Left lung (tissue), 10 donors: ENCODE measurements around the gene RAB33A. TPM values are rescaled to one million over a fixed set of nuclear protein-coding genes. Genes with fewer than 3 reads are reported as not detected.
"Not testable (repeated sequence)": the region's sequence is repeated elsewhere in the genome, so short reads cannot be mapped to it uniquely, and the experiment has no call there.

Source experiments
- ATAC-seq: fragments of 200-7000 bp; cut with Tn5 transposase; one replicate; pipeline ENCODE4 v1.9.1; 2020; ENCODE audit warnings: moderate library complexity
- DNase-seq, 4 donors: peaks; one replicate each; pipeline ENCODE4 v3.0.0-alpha.2; 2013 to 2020
- H3K27ac ChIP-seq, 2 donors: fragments of 200-600 bp; sonication (generic) in 1 of 2; one replicate each; pipeline versions ENCODE4 v1.5.0 to v1.8.0; 2020 to 2021
- H3K27me3 ChIP-seq, 2 donors: fragments of 200-600 bp; sonication (generic) in 1 of 2; one replicate each; pipeline versions ENCODE4 v1.5.0 to v1.8.0; 2020 to 2021
- H3K36me3 ChIP-seq, 2 donors: fragments of 200-600 bp; sonication (generic) in 1 of 2; one replicate each; pipeline versions ENCODE4 v1.5.0 to v1.8.0; 2020 to 2021
- H3K4me1 ChIP-seq, 2 donors: fragments of 200-600 bp; one replicate each; pipeline ENCODE4 v1.8.0; 2021
- H3K4me3 ChIP-seq, 2 donors: fragments of 200-600 bp; sonication (generic) in 1 of 2; one replicate each; pipeline versions ENCODE4 v1.5.0 to v1.8.0; 2020 to 2021; ENCODE audit warnings: mild to moderate bottlenecking in 1 of 2
- H3K9me3 ChIP-seq, 2 donors: fragments of 200-600 bp; sonication (generic) in 1 of 2; one replicate each; pipeline versions ENCODE4 v1.5.0 to v1.8.0; 2020 to 2021
- intact Hi-C, 2 donors: fragments of 100-400 bp; cut with DNase I; formaldehyde crosslinking; loops; one replicate each; pipeline versions ENCODE4 v1.11.2 to v1.14.2; 2022
- polyA plus RNA-seq, 6 donors: library from polyadenylated mRNA; unstranded; fragments of 120-200 nt; gene quantifications; one replicate each; pipeline ENCODE4 v1.2.1, GENCODE V29; 2013; ENCODE audit not compliant: insufficient read length in 6 of 6
- total RNA-seq, 2 donors: library from RNA; stranded (reverse); fragmentation: NEBNext Ultra II Directional; extraction: Animal tissue kit (Norgen Biotek cat#: 25700); gene quantifications; one replicate each; pipeline ENCODE4 v1.2.1, GENCODE V29; 2021
- TF ChIP-seq, protein P1 (sequence below), 2 donors: fragments of 200-600 bp; sonication (generic) in 1 of 2; IDR thresholded peaks; one replicate each; pipeline versions ENCODE4 v1.5.0 to v1.8.0; 2021; ENCODE audit warnings: antibody characterized with exemption in 2 of 2
- donor health status: DM: no; HTN: yes; CAD: no.
- donor health status: DM: no; HTN: no; CAD: no.

Gene RAB33A
- total and polyA plus RNA-seq, 8 donors = 0.44 to 1.4 (median 0.73) TPM

DNA sequence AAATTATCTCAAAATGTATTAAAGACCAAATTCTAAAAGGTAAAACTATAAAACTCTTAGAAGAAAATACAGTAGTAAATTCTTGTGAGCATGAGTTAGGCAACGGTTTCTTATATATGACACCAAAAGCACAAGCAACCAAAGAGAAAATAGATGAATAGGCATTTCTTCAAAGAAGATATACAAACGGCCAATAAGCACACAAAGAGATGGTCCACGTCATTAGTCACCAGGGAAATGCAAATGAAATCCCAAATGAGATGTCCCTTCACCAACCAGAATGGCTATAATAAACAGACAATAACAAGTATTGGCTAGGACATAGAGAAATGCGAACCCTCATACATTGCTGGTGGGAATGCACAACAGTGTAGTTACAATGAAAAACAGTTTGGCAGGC lies 44.6 kb downstream of the RAB33A start:
- ATAC-seq (no peak), DNase-seq (no peak)
- Histone ChIP-seq H3K4me3 (no peak overlapping the region), H3K4me1 (no peaks in the 10 kb centered on the region), H3K9me3 (no peaks in the 10 kb centered on the region), H3K27me3 (no peaks in the 10 kb centered on the region), H3K27ac (no peak overlapping the region), H3K36me3 (peaks cover 0 to 10% of the 10 kb centered on the region in 2 donors)
- TF ChIP-seq, protein P1, sequence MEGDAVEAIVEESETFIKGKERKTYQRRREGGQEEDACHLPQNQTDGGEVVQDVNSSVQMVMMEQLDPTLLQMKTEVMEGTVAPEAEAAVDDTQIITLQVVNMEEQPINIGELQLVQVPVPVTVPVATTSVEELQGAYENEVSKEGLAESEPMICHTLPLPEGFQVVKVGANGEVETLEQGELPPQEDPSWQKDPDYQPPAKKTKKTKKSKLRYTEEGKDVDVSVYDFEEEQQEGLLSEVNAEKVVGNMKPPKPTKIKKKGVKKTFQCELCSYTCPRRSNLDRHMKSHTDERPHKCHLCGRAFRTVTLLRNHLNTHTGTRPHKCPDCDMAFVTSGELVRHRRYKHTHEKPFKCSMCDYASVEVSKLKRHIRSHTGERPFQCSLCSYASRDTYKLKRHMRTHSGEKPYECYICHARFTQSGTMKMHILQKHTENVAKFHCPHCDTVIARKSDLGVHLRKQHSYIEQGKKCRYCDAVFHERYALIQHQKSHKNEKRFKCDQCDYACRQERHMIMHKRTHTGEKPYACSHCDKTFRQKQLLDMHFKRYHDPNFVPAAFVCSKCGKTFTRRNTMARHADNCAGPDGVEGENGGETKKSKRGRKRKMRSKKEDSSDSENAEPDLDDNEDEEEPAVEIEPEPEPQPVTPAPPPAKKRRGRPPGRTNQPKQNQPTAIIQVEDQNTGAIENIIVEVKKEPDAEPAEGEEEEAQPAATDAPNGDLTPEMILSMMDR (IDR thresholded peaks at IDR 0.05) = no peak
- intact Hi-C loops = no loop called here

DNA sequence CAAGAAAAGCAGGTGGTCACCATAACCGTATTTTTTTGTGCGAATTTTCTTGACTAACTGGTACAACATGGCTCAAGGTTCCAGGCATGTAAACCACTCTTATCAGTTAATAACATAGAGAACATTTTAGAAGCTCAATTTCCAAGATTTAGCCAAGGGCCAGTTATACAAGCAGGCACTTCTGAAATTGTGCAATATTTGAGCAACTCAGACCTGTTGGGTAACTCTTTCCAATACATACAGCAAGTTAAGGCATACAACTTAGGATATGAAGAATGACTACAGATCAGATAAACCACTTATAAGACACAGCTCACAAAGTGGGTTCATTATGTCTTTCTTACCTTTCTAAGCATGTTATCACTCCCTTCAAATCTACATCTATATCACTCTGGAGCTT lies 53.0 kb downstream of the RAB33A start:
- Histone ChIP-seq H3K4me1 (no peaks in the 10 kb centered on the region), H3K9me3 (no peaks in the 10 kb centered on the region), H3K27ac (no peak overlapping the region), H3K27me3 (no peaks in the 10 kb centered on the region), H3K4me3 (no peak overlapping the region), H3K36me3 (peaks cover 0 to 10% of the 10 kb centered on the region in 2 donors)
- TF ChIP-seq, protein P1 (IDR thresholded peaks at IDR 0.05) = no peak
- intact Hi-C loops = no loop called here
- ATAC-seq (peak; percentile 84), DNase-seq (peak in 2 of 4 donors; percentile 4 to 24)

GRCh38 chrX:130228871-130229270 lies 57.1 kb downstream of the RAB33A start:
- H3K27ac ChIP-seq = no peak overlapping the region
- no peak overlapping the region for H3K4me3 ChIP-seq
- no peaks in the 10 kb centered on the region for H3K27me3 ChIP-seq
- peaks cover 0 to 10% of the 10 kb centered on the region in 2 donors for H3K36me3 ChIP-seq
- DNase-seq (no peak), ATAC-seq (no peak)
- TF ChIP-seq, protein P1 (IDR thresholded peaks at IDR 0.05) = no peak
- H3K9me3 ChIP-seq = no peaks in the 10 kb centered on the region
- H3K4me1 ChIP-seq = no peaks in the 10 kb centered on the region
- intact Hi-C loops = no loop called here

DNA sequence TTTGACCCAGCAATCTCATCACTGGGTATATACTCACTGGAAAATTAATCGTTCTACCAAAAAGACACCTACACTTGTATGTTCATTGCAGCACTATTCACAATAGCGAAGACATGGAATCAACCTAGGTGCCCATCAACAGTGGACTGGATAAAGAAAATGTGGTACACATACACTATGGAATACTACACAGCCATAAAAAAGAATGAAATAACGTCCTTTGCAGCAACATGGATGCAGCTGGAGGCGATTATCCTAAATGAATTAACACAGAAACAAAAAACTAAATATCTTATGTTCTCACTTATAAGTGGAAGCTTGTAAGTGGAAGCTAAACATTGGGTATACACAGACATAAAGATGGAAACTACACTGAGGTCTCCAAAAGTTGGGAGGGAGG lies 59.4 kb downstream of the RAB33A start:
- DNase-seq, H3K9me3 ChIP-seq, intact Hi-C loops, H3K27ac ChIP-seq, H3K27me3 ChIP-seq, H3K36me3 ChIP-seq, ATAC-seq, H3K4me3 ChIP-seq, H3K4me1 ChIP-seq: not testable (repeated sequence)

Other genes starting within 250 kb of the RAB33A start
- 10 to 100 TPM; 12.1 to 14.3 TPM for gene BCORL1, start 189.3 kb upstream of the RAB33A start, total RNA-seq
- gene BCORL1, start 189.3 kb upstream of the RAB33A start, polyA plus RNA-seq = 10 to 100 TPM; 15.5 to 20.7 (median 19.2) TPM
- 10 to 100 TPM; 20.2 to 23.9 TPM for gene ELF4, start 61.5 kb upstream of the RAB33A start, total RNA-seq
- 10 to 100 TPM; 10.1 to 13.2 (median 12.3) TPM for gene ELF4, start 61.5 kb upstream of the RAB33A start, polyA plus RNA-seq
- gene AIFM1, start 6.1 kb upstream of the RAB33A start, total RNA-seq = 10 to 100 TPM; 31.2 to 33.1 TPM
- gene AIFM1, start 6.1 kb upstream of the RAB33A start, polyA plus RNA-seq = 10 to 100 TPM; 27.2 to 34.9 (median 30.0) TPM
- 1 to 10 TPM; 3.9 to 4.3 TPM for gene ZNF280C, start 96.9 kb downstream of the RAB33A start, total RNA-seq
- 10 to 100 TPM in 1 of 6 donors, 1 to 10 TPM in 5; 7.8 to 10.2 (median 8.9) TPM for gene ZNF280C, start 96.9 kb downstream of the RAB33A start, polyA plus RNA-seq
- 10 to 100 TPM in 1 of 2 donors, 1 to 10 TPM in 1; 8.3 to 10.9 TPM for gene SLC25A14, start 168.0 kb downstream of the RAB33A start, total RNA-seq
- 10 to 100 TPM; 23.2 to 33.4 (median 27.6) TPM for gene SLC25A14, start 168.0 kb downstream of the RAB33A start, polyA plus RNA-seq
- not detected for gene GPR119, start 213.7 kb downstream of the RAB33A start, total RNA-seq
- not detected for gene GPR119, start 213.7 kb downstream of the RAB33A start, polyA plus RNA-seq
- gene RBMX2, start 230.0 kb downstream of the RAB33A start, total RNA-seq = 10 to 100 TPM; 13.6 to 15.4 TPM
- gene RBMX2, start 230.0 kb downstream of the RAB33A start, polyA plus RNA-seq = 10 to 100 TPM; 30.9 to 39.1 (median 35.7) TPM